CD4-positive, alpha-beta memory T cell (primary cell): Measurements from ENCODE around the gene FOXN1. TPM values are rescaled to one million over a fixed set of nuclear protein-coding genes. Genes with fewer than 3 reads are reported as not detected.

Experiments
- CTCF ChIA-PET: fragments of 350-600 bp; sonication (Branson Sonifier 250); formaldehyde crosslinking; loops from one replicate; lab custom pipeline; 2021; ENCODE audit warnings: inconsistent platforms; ENCODE audit not compliant: partially characterized antibody; lab: Charles Lee
- POLR2A ChIA-PET: fragments of 350-600 bp; sonication (Branson Sonifier 250); formaldehyde crosslinking; loops from one replicate; lab custom pipeline; 2021; ENCODE audit not compliant: partially characterized antibody; lab: Charles Lee
- DNase-seq, 5 donors: peaks; one replicate each; pipeline versions ENCODE4 v3.0.0 to v3.0.0-alpha.2; 2020 to 2022; ENCODE audit warnings: mixed read lengths in 1 of 5
- H3K27ac ChIP-seq: one replicate; pipeline ENCODE4 v1.7.0; 2013; ENCODE audit warnings: low read depth, low read length
- H3K27me3 ChIP-seq: 2 replicates; pipeline ENCODE4 v1.7.0; 2013; ENCODE audit warnings: mild to moderate bottlenecking, low read length, moderate library complexity; ENCODE audit not compliant: insufficient read depth
- H3K36me3 ChIP-seq: 2 replicates; pipeline ENCODE4 v1.7.0; 2013; ENCODE audit warnings: mild to moderate bottlenecking, low read length, moderate library complexity; ENCODE audit not compliant: insufficient read depth
- H3K4me1 ChIP-seq: 2 replicates; pipeline ENCODE4 v1.7.0; 2013; ENCODE audit warnings: mild to moderate bottlenecking, low read length, moderate library complexity; ENCODE audit not compliant: insufficient read depth
- H3K4me3 ChIP-seq, 2 donors: one replicate each; pipeline ENCODE4 v1.7.0; 2013; ENCODE audit warnings: low read length in 2 of 2, mild to moderate bottlenecking in 1 of 2
- H3K9me3 ChIP-seq, 2 donors: one replicate each; pipeline ENCODE4 v1.7.0; 2013; ENCODE audit warnings: low read length in 2 of 2, control low read depth in 1 of 2; ENCODE audit not compliant: control insufficient read depth in 1 of 2
- H3K27ac Mint-ChIP-seq, 7 donors: one replicate each; pipeline ENCODE4 v1.8.0; 2020 to 2021; ENCODE audit warnings: mixed read lengths in 7 of 7, mild to moderate bottlenecking in 6 of 7, inconsistent platforms in 3 of 7, moderate library complexity in 3 of 7
- H3K27me3 Mint-ChIP-seq, 2 donors: one replicate each; pipeline ENCODE4 v1.8.0; 2020 to 2021; ENCODE audit warnings: mixed read lengths in 2 of 2
- H3K36me3 Mint-ChIP-seq, 2 donors: one replicate each; pipeline ENCODE4 v1.8.0; 2020 to 2021; ENCODE audit warnings: mixed read lengths in 2 of 2, inconsistent platforms in 1 of 2, mild to moderate bottlenecking in 1 of 2
- H3K4me1 Mint-ChIP-seq, 4 donors: one replicate each; pipeline ENCODE4 v1.8.0; 2020 to 2021; ENCODE audit warnings: mixed read lengths in 4 of 4, mild to moderate bottlenecking in 1 of 4
- H3K4me3 Mint-ChIP-seq, 8 donors: one replicate each; pipeline ENCODE4 v1.8.0; 2020 to 2021; ENCODE audit warnings: mixed read lengths in 8 of 8, mild to moderate bottlenecking in 7 of 8, moderate library complexity in 6 of 8, inconsistent platforms in 3 of 8
- H3K9me3 Mint-ChIP-seq, 8 donors: one replicate each; pipeline ENCODE4 v1.8.0; 2020 to 2021; ENCODE audit warnings: mixed read lengths in 8 of 8, mild to moderate bottlenecking in 5 of 8, inconsistent platforms in 3 of 8, moderate library complexity in 1 of 8
- intact Hi-C: fragments of 100-400 bp; cut with micrococcal nuclease; formaldehyde crosslinking; loops from one replicate; pipeline ENCODE4 v1.15.1; 2023
- polyA plus RNA-seq, 2 donors: library from polyadenylated mRNA; unstranded; fragments of 300-500 nt; fragmentation: Illumina TruSeq; gene quantifications; one replicate each; pipeline ENCODE4 v1.2.3, GENCODE V29; 2021
- total RNA-seq, 2 experiments: library from RNA; stranded (reverse); gene quantifications; one replicate each; pipeline ENCODE4 v1.2.3, GENCODE V29; 2021

Gene FOXN1
- total and polyA plus RNA-seq, 4 experiments from 2014 or later, result not detected

GRCh38 chr17:28500712-28501379 is 5.3 kb upstream of the FOXN1 start:
- POLR2A ChIA-PET, result no interaction called here
- CTCF ChIA-PET, result interaction anchor here (0.7 to 1.4 kb wide), 3 partner anchors 40 to 110 kb away, joined by 3 to 5 read pairs (median 4); no protein-coding TSS in a partner anchor
- peaks cover 2 to 7% of the 10 kb centered on the region in 2 donors for H3K27me3 Mint-ChIP-seq

GRCh38 chr17:28501421-28502284 is 4.5 kb upstream of the FOXN1 start:
- DNase-seq, result no peak
- Histone ChIP-seq H3K27me3 (no peaks in the 10 kb centered on the region), H3K27ac (no peak overlapping the region), H3K4me3 (no peak overlapping the region), H3K36me3 (no peaks in the 10 kb centered on the region), H3K4me1 (no peaks in the 10 kb centered on the region), H3K9me3 (no peaks in the 10 kb centered on the region)
- CTCF ChIA-PET, result interaction anchor here (0.7 to 1.3 kb wide), 4 partner anchors 39 to 111 kb away, joined by 3 to 5 read pairs (median 3); no protein-coding TSS in a partner anchor
- H3K36me3 Mint-ChIP-seq, result no peaks in the 10 kb centered on the region
- H3K4me3 Mint-ChIP-seq, result no peak overlapping the region
- no peak overlapping the region for H3K27ac Mint-ChIP-seq
- no peaks in the 10 kb centered on the region for H3K9me3 Mint-ChIP-seq
- POLR2A ChIA-PET, result no interaction called here
- H3K4me1 Mint-ChIP-seq, result no peaks in the 10 kb centered on the region
- peaks cover 3 to 7% of the 10 kb centered on the region in 2 donors for H3K27me3 Mint-ChIP-seq
- intact Hi-C loops, result no loop called here

More at GRCh38 chr17:28500712-28501379, 5.3 kb upstream of the FOXN1 start:
- Histone ChIP-seq H3K27me3 (no peaks in the 10 kb centered on the region), H3K27ac (no peak overlapping the region), H3K4me3 (no peak overlapping the region), H3K4me1 (no peaks in the 10 kb centered on the region), H3K9me3 (no peaks in the 10 kb centered on the region), H3K36me3 (no peaks in the 10 kb centered on the region)
- Mint-ChIP-seq H3K9me3 (no peaks in the 10 kb centered on the region), H3K27ac (no peak overlapping the region), H3K4me3 (no peak overlapping the region), H3K4me1 (no peaks in the 10 kb centered on the region), H3K36me3 (no peaks in the 10 kb centered on the region)
- DNase-seq, result no peak
- intact Hi-C loops, result no loop called here

- peaks cover 7 to 13% of the 10 kb centered on the region in 2 donors for H3K27me3 Mint-ChIP-seq
- intact Hi-C loops, result no loop called here
- CTCF ChIA-PET, result interaction anchor here (1.1 to 1.7 kb wide), 2 partner anchors 16 to 107 kb away, joined by 3 to 4 read pairs; no protein-coding TSS in a partner anchor
These were observed 2.7 kb upstream of the FOXN1 start for GRCh38 chr17:28503420-28503819.

DNA sequence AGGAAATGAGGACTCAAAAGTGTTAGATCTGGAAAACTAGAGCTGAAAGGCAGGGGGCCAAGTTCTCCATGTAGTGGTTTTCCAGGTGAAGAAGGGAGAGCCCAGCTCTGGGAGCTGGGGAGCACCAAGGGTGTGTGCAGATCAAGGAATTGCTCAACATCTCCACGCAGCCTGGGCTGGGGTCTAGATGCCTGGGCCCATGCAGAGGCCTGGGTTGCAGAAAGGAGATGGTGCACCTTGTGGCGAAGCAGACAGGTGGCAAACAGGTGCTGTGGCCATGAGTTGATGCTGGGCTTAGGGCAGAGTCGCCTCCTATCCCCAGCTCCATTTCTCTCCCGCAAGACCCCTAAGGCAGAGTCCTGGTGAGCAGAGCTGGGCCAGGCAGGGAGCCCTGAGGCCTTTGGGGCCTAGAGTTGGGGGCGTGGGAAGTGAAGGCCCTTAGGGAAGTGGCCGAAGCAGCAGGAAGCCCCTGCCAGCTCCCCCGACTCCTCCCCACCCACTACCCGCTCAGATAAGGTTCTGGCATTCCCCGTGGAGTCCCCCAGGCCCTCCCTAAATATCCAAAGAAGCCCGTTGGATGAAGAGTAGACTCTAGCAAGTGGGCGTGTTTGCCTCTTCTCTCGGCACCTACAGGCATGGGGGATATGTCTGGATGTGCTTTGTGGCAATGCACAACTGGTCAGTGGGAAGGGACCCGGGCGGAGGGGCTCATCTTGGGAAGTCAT is 777 bp downstream of the FOXN1 start:
- no peaks in the 10 kb centered on the region for H3K36me3 ChIP-seq
- Mint-ChIP-seq H3K4me1 (no peaks in the 10 kb centered on the region), H3K4me3 (no peak overlapping the region), H3K27ac (no peak overlapping the region), H3K27me3 (peaks cover 11 to 27% of the 10 kb centered on the region in 2 donors), H3K9me3 (no peaks in the 10 kb centered on the region), H3K36me3 (no peaks in the 10 kb centered on the region)
- ChIA-PET CTCF (no interaction called here), POLR2A (no interaction called here)
- intact Hi-C loops, result no loop called here
- no peak overlapping the region for H3K27ac ChIP-seq
- no peaks in the 10 kb centered on the region for H3K27me3 ChIP-seq
- H3K4me1 ChIP-seq, result no peaks in the 10 kb centered on the region
- no peak overlapping the region for H3K4me3 ChIP-seq
- H3K9me3 ChIP-seq, result no peaks in the 10 kb centered on the region
- DNase-seq, result no peak

More at GRCh38 chr17:28503420-28503819, 2.7 kb upstream of the FOXN1 start:
- no peak overlapping the region for H3K27ac ChIP-seq
- H3K4me1 Mint-ChIP-seq, result no peaks in the 10 kb centered on the region
- H3K27me3 ChIP-seq, result no peaks in the 10 kb centered on the region
- POLR2A ChIA-PET, result no interaction called here
- no peaks in the 10 kb centered on the region for H3K36me3 Mint-ChIP-seq
- DNase-seq, result no peak
- H3K4me3 ChIP-seq, result no peak overlapping the region
- H3K9me3 ChIP-seq, result no peaks in the 10 kb centered on the region
- H3K27ac Mint-ChIP-seq, result no peak overlapping the region
- H3K4me1 ChIP-seq, result no peaks in the 10 kb centered on the region
- no peaks in the 10 kb centered on the region for H3K9me3 Mint-ChIP-seq
- H3K4me3 Mint-ChIP-seq, result no peak overlapping the region
- H3K36me3 ChIP-seq, result no peaks in the 10 kb centered on the region

DNA sequence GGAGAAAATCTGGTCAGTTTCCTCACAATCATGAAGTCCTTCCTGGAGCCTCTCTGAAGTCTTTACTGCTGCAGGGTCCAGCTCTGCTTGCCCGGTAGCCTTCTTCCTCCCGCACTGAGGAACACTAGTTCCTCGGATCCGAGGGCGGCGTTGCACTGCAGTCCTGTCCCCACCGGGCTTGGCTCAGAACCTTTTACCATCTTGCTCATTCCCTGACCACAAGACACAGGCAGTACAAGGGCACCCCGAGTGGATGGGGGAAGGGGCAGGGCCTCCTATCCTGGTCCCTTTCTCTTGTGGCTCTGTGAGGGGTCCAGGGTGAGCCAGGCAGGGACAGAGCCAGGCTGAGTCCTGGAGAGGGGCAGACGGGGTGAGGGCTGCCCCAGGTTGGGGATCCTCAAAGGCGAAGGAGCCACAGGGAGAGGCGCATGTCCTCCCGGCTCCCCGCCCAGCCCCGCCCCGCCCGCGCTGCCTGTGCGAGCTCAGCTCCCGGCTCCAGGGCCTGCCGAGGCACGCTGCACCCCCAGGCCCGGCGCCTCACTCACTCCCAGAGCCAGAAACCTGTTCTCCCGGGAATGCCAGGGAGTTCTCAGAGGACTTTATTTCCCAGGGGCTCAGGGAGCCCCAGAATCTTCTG is 1.5 kb downstream of the FOXN1 start:
- H3K27me3 Mint-ChIP-seq, result peaks cover 11 to 27% of the 10 kb centered on the region in 2 donors
- POLR2A ChIA-PET, result no interaction called here

DNA sequence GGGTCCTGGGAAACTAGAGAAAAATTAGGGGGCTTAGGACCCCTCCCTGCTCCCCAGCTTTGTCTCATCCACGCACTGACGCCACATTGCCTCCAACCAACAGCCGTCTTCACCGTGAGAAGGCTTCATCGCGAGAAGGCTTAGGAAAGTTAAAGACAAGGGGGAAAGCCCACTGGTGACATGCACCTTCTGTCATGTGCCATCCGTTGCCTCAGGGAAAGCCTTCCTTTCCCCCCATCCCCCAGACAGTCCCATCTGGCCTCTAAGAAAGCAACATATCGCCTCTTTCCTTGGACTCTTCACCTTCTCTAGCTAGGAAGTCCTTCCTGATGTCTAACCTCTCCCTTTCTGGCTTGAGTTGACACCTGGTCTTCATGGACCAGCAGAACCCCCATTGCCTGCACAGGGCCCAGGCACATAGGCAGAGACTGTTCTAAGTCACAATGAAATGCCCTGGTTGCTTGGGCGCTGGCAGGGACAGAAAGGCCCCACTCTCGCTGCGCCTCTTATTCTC is 2.1 kb downstream of the FOXN1 start:
- ChIA-PET CTCF (no interaction called here), POLR2A (no interaction called here)
- Histone ChIP-seq H3K27ac (no peak overlapping the region), H3K9me3 (no peaks in the 10 kb centered on the region), H3K4me1 (no peaks in the 10 kb centered on the region), H3K4me3 (no peak overlapping the region), H3K36me3 (no peaks in the 10 kb centered on the region), H3K27me3 (no peaks in the 10 kb centered on the region)
- Mint-ChIP-seq H3K27me3 (peaks cover 12 to 28% of the 10 kb centered on the region in 2 donors), H3K9me3 (peaks cover 0 to 2% (median 0%) of the 10 kb centered on the region in 8 donors), H3K36me3 (no peaks in the 10 kb centered on the region), H3K4me1 (no peaks in the 10 kb centered on the region), H3K27ac (peak overlapping the region in 1 of 7 donors; percentile 66), H3K4me3 (no peak overlapping the region)
- no peak for DNase-seq
- intact Hi-C loops, result no loop called here

More for the DNA sequence above, 1.5 kb downstream of the FOXN1 start:
- H3K4me3 Mint-ChIP-seq, result no peak overlapping the region
- H3K4me3 ChIP-seq, result no peak overlapping the region
- no peaks in the 10 kb centered on the region for H3K36me3 Mint-ChIP-seq
- H3K9me3 ChIP-seq, result no peaks in the 10 kb centered on the region
- DNase-seq, result no peak
- CTCF ChIA-PET, result no interaction called here
- intact Hi-C loops, result no loop called here
- no peaks in the 10 kb centered on the region for H3K4me1 Mint-ChIP-seq
- peaks cover 0 to 1% (median 0%) of the 10 kb centered on the region in 8 donors for H3K9me3 Mint-ChIP-seq
- no peaks in the 10 kb centered on the region for H3K36me3 ChIP-seq
- no peaks in the 10 kb centered on the region for H3K4me1 ChIP-seq
- no peak overlapping the region for H3K27ac Mint-ChIP-seq
- no peaks in the 10 kb centered on the region for H3K27me3 ChIP-seq
- no peak overlapping the region for H3K27ac ChIP-seq
